Measurements from ENCODE around the gene CSE1L.
"Not testable (repeated sequence)": the region's sequence is repeated elsewhere in the genome, so short reads cannot be mapped to it uniquely, and the experiment has no call there.

CSE1L gene

GRCh38 chr20:49046087-49046900, at the start of gene CSE1L:
TSS of gene CSE1L (plus strand) at chr20:49046312. CDS start at chr20:49058464, 12,152 bp downstream.
- peak; percentile 98 for DNase-seq (ENCODE audit: low spot score)

GRCh38 chr20:48999890-49000870, 45.9 kb upstream of the CSE1L start:
- DNase-seq (ENCODE audit: low spot score), result peak; percentile 88

GRCh38 chr20:49001741-49002140, 44.4 kb upstream of the CSE1L start:
- DNase-seq (ENCODE audit: low spot score), result no peak

- no peak for DNase-seq (ENCODE audit: low spot score)
Observed at GRCh38 chr20:49006446-49006980, 39.6 kb upstream of the CSE1L start.

GRCh38 chr20:49009899-49010631, 36.0 kb upstream of the CSE1L start:
- DNase-seq (ENCODE audit: low spot score), result no peak

GRCh38 chr20:49024220-49024619, 21.9 kb upstream of the CSE1L start:
- DNase-seq (ENCODE audit: low spot score), result no peak

- DNase-seq (ENCODE audit: low spot score), result not testable (repeated sequence)
Observed at GRCh38 chr20:49028177-49028576, 17.9 kb upstream of the CSE1L start.

GRCh38 chr20:49028684-49029083, 17.4 kb upstream of the CSE1L start:
- DNase-seq (ENCODE audit: low spot score), result peak; percentile 75

GRCh38 chr20:49029203-49029602, 16.9 kb upstream of the CSE1L start:
- no peak for DNase-seq (ENCODE audit: low spot score)

- DNase-seq (ENCODE audit: low spot score), result no peak
Observed at GRCh38 chr20:49030954-49031619, 15.0 kb upstream of the CSE1L start.

GRCh38 chr20:49032455-49032854, 13.7 kb upstream of the CSE1L start:
- no peak for DNase-seq (ENCODE audit: low spot score)

GRCh38 chr20:49034070-49034732, 11.9 kb upstream of the CSE1L start:
- no peak for DNase-seq (ENCODE audit: low spot score)

- DNase-seq (ENCODE audit: low spot score), result no peak
Observed at GRCh38 chr20:49037962-49038387, 8.1 kb upstream of the CSE1L start.

- DNase-seq (ENCODE audit: low spot score), result no peak
Observed at GRCh38 chr20:49039854-49040253, 6.3 kb upstream of the CSE1L start.

- DNase-seq (ENCODE audit: low spot score), result no peak
Observed at GRCh38 chr20:49043000-49043399, 3.1 kb upstream of the CSE1L start.

GRCh38 chr20:49045440-49046086, 549 bp upstream of the CSE1L start:
- peak; percentile 54 for DNase-seq (ENCODE audit: low spot score)

GRCh38 chr20:49052334-49052733, 6.2 kb downstream of the CSE1L start:
- peak; percentile 80 for DNase-seq (ENCODE audit: low spot score)

GRCh38 chr20:49054056-49054643, 8.0 kb downstream of the CSE1L start:
- DNase-seq (ENCODE audit: low spot score), result no peak

GRCh38 chr20:49063279-49063678, 17.2 kb downstream of the CSE1L start:
- DNase-seq (ENCODE audit: low spot score), result no peak

- no peak for DNase-seq (ENCODE audit: low spot score)
Observed at GRCh38 chr20:49074521-49074920, 28.4 kb downstream of the CSE1L start.
